Common myeloid progenitor, CD34-positive (primary cell): Measurements from ENCODE around the gene ATP2B2.
A peak's percentile ranks its signal among the peaks of the same experiment; 100 is the strongest.
"Not testable (repeated sequence)": the region's sequence is repeated elsewhere in the genome, so short reads cannot be mapped to it uniquely, and the experiment has no call there.

Experiments
- CTCF ChIA-PET: fragments of 350-600 bp; sonication (Branson Sonifier 250); formaldehyde crosslinking; loops from one replicate; lab custom pipeline; 2021; ENCODE audit warnings: antibody characterized with exemption; lab: Charles Lee
- POLR2A ChIA-PET: fragments of 350-600 bp; sonication (Branson Sonifier 250); formaldehyde crosslinking; loops from one replicate; lab custom pipeline; 2021; ENCODE audit warnings: antibody characterized with exemption; lab: Charles Lee
- DNase-seq, 3 donors: peaks; one replicate each; pipeline versions ENCODE4 v3.0.0 to v3.0.0-alpha.2; 2013
- H3K27ac ChIP-seq, 2 experiments: 1 replicate in 1 of 2; 2 replicates in 1 of 2; pipeline ENCODE4 v1.7.0; 2013; ENCODE audit warnings: inconsistent platforms in 2 of 2, low read length in 2 of 2, mild to moderate bottlenecking in 2 of 2, low read depth in 1 of 2, moderate library complexity in 1 of 2; ENCODE audit not compliant: severe bottlenecking in 2 of 2, insufficient read depth in 1 of 2, poor library complexity in 1 of 2
- H3K27me3 ChIP-seq, 5 experiments: replicated peaks in 2 of 5; 1 replicate in 3 of 5; 2 replicates in 2 of 5; pipeline versions ENCODE4 v1.6.1 to v1.7.0; 2013; ENCODE audit warnings: low read length in 4 of 5, mild to moderate bottlenecking in 2 of 5, moderate library complexity in 2 of 5, inconsistent platforms in 1 of 5; ENCODE audit not compliant: insufficient read depth in 5 of 5, control insufficient read depth in 4 of 5
- H3K36me3 ChIP-seq, 4 experiments: 1 replicate in 2 of 4; 2 replicates in 2 of 4; pipeline versions ENCODE4 v1.6.1 to v1.7.0; 2013; ENCODE audit warnings: low read length in 3 of 4, control low read depth in 1 of 4, mild to moderate bottlenecking in 1 of 4; ENCODE audit not compliant: control insufficient read depth in 4 of 4, insufficient read depth in 4 of 4
- H3K4me1 ChIP-seq, 4 experiments: 1 replicate in 3 of 4; 2 replicates in 1 of 4; pipeline versions ENCODE4 v1.6.1 to v1.7.1; 2013; ENCODE audit warnings: low read length in 3 of 4, mild to moderate bottlenecking in 3 of 4, control low read depth in 1 of 4, inconsistent platforms in 1 of 4, moderate library complexity in 1 of 4; ENCODE audit not compliant: control insufficient read depth in 4 of 4, insufficient read depth in 4 of 4; ENCODE audit errors: control extremely low read depth in 1 of 4
- H3K4me3 ChIP-seq, 7 experiments: 1 replicate in 4 of 7; 2 replicates in 3 of 7; pipeline versions ENCODE4 v1.5.1 to v1.7.0; 2013; ENCODE audit warnings: mild to moderate bottlenecking in 7 of 7, low read length in 6 of 7, moderate library complexity in 6 of 7, inconsistent platforms in 2 of 7, low read depth in 2 of 7, control low read depth in 1 of 7; ENCODE audit not compliant: insufficient read depth in 4 of 7, control insufficient read depth in 1 of 7; ENCODE audit errors: extremely low read depth in 1 of 7
- H3K9me3 ChIP-seq, 5 experiments: 1 replicate in 4 of 5; 2 replicates in 1 of 5; pipeline versions ENCODE4 v1.6.1 to v1.7.1; 2013; ENCODE audit warnings: low read length in 4 of 5, mild to moderate bottlenecking in 2 of 5, inconsistent platforms in 1 of 5, low read depth in 1 of 5, moderate library complexity in 1 of 5; ENCODE audit not compliant: control insufficient read depth in 4 of 5, insufficient read depth in 2 of 5; ENCODE audit errors: control extremely low read depth in 1 of 5
- WGBS: methylation state at CpG from one replicate; pipeline ENCODE4 v1.1.5; 2013; ENCODE audit not compliant: insufficient coverage; 5-methylcytosine and 5-hydroxymethylcytosine counted together

ATP2B2 gene

DNA sequence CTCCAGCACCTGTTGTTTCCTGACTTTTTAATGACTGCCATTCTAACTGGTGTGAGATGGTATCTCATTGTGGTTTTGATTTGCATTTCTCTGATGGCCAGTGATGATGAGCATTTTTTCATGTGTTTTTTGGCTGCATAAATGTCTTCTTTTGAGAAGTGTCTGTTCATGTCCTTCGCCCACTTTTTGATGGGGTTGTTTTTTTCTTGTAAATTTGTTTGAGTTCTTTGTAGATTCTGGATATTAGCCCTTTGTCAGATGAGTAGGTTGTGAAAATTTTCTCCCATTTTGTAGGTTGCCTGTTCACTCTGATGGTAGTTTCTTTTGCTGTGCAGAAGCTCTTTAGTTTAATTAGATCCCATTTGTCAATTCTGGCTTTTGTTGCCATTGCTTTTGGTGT, 207.3 kb downstream of the ATP2B2 start:
- CTCF ChIA-PET, H3K9me3 ChIP-seq, DNase-seq, H3K27ac ChIP-seq, POLR2A ChIA-PET, H3K4me3 ChIP-seq, H3K27me3 ChIP-seq: not testable (repeated sequence)
- peaks cover 5 to 26% (median 18%) of the 10 kb centered on the region in 4 experiments for H3K4me1 ChIP-seq
- no CpG with 5 or more reads among the region's 1 CpG for WGBS
- H3K36me3 ChIP-seq: peaks cover 4 to 45% (median 32%) of the 10 kb centered on the region in 4 experiments

DNA sequence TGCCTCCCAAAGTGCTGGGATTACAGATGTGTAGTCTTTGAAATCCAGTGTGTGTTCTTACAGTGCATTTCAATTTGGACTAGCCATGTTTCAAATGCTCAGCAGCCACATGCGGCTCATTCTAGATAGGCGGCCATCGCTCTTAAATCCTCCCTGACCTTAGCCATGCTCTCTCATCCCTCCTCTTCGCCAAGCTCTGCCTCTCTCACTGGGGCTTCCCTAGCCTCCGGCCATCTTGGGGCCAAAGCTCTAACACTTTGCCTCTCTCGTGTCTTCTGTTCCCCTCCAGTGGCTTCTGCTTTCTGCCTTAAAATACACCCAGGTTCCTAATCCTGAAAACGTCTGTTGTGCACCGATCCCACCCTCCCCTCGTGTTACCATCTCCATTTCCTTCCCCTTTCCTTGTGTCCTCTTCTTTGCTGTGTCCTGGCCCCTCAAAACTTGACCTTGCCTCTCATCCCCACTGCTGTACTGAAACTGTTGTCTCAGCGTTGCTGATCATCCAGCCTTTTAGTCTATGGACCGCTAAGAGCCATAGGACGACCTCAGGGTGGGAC, 211.3 kb downstream of the ATP2B2 start:
- Histone ChIP-seq H3K27ac (no peak overlapping the region), H3K9me3 (no peaks in the 10 kb centered on the region), H3K27me3 (no peaks in the 10 kb centered on the region), H3K4me1 (peaks cover 12 to 38% (median 32%) of the 10 kb centered on the region in 4 experiments), H3K4me3 (no peak overlapping the region), H3K36me3 (peaks cover under 1 to 28% (median 4%) of the 10 kb centered on the region in 4 experiments)
- CTCF ChIA-PET: interaction anchor here (0.7 to 1.9 kb wide), 3 partner anchors 9 to 17 kb away, joined by 3 to 4 read pairs (median 3); no protein-coding TSS in a partner anchor
- no peak for DNase-seq
- POLR2A ChIA-PET: interaction anchor here (1.5 kb wide), 1 partner anchor 26 kb away, joined by 4 read pairs; the partner anchor contains the start of gene SEC13
- whole genome bisulfite sequencing: 80% methylated on average over 10 of the region's 12 CpGs

DNA sequence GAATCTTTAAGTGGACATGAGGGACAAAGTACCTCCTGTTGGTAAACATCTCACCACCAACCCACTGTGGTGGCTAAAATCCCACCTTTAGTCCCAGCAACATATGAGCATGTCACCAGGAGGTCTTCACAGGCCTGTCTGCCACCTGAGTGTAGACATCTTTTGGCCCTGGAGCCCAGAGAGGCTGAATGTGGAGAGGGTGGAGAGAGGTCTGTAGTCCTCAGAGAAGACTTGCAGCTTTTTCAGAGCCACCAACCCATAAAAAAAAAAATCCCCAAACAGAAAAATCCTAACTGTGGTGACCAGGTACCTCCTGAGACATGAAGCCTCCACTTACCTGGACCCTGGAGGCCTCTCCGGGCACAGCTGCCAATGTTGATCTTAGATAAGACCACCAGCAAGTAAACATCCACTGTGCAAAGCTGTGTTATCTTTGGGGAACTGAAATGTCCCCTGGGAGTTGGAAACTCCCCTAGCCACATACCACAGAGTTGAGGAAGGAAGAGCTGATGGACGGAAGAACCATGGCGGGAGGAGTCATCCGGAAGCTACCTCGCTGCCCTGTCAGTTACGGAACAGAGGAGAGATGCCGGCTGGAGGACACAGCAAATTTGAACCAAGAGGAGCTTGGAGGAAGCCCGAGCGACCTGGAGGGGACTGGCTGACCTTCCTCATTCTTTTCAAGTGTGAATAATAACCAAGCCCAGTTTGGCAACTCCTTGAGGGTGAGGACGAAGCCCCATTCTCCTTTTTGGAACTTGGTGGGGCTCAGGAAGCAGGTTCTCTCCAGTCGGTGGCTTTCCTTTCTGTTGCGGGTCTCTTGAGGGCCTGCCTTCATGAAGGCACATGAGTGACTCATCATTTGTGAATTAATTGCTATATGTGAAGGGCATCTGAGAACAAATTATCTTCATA, 212.6 kb downstream of the ATP2B2 start, which contains the start of gene GHRL:
GHRL (minus strand) TSS at position 443 of the 915 bp plus-strand sequence. CDS start 2,767 bp downstream, outside the sequence.
- WGBS: 2% methylated on average over 9 of the region's 12 CpGs
- Histone ChIP-seq H3K4me1 (peaks cover 12 to 37% (median 32%) of the 10 kb centered on the region in 4 experiments), H3K9me3 (no peaks in the 10 kb centered on the region), H3K4me3 (peak within 1 kb of the TSS in 6 of 7 experiments; percentile 4 to 63 (median 50)), H3K36me3 (peaks cover 3 to 41% (median 11%) of the 10 kb centered on the region in 4 experiments), H3K27ac (peak within 1 kb of the TSS; percentile 22 to 72), H3K27me3 (no peaks in the 10 kb centered on the region)
- ChIA-PET POLR2A (interaction anchor here (0.6 to 1.2 kb wide), 4 partner anchors 8 to 69 kb away, joined by 3 to 5 read pairs (median 3); no protein-coding TSS in a partner anchor), CTCF (interaction anchor here (0.6 to 1.9 kb wide), 10 partner anchors 9 to 261 kb away, joined by 3 to 11 read pairs (median 4); partner anchors contain the start of gene SEC13)
- DNase-seq: peak; percentile 74 to 96 (median 96)

DNA sequence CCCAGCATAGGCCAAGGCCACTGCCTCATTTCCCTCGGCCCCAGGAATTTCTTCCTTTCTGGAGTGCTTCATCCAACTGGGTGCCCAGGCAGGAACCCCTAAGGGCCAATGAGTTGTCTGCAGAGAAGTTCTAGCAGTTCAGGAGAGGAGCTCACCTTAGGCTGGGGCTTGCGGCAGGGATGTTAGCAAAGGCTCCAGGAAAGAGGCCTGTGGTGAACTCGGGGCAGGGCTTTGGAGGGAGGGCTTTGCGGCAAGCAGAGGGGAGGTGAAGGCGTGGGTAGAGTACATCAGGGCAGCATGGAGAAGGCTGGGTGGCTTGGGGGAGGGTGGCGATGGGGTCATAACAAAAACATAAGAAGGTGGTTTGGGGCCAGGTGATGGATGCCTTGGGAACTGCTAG, 213.7 kb downstream of the ATP2B2 start:
- CTCF ChIA-PET: interaction anchor here (1.0 to 1.4 kb wide), 2 partner anchors 10 to 29 kb away, joined by 3 read pairs; no protein-coding TSS in a partner anchor
- H3K4me1 ChIP-seq: peaks cover 12 to 37% (median 32%) of the 10 kb centered on the region in 4 experiments
- no peak overlapping the region for H3K4me3 ChIP-seq
- no peaks in the 10 kb centered on the region for H3K27me3 ChIP-seq
- no peak overlapping the region for H3K27ac ChIP-seq
- no peak for DNase-seq
- H3K9me3 ChIP-seq: no peaks in the 10 kb centered on the region
- peaks cover 3 to 43% (median 15%) of the 10 kb centered on the region in 4 experiments for H3K36me3 ChIP-seq
- 100% methylated on average over 5 of the region's 6 CpGs for WGBS
- POLR2A ChIA-PET: no interaction called here

DNA sequence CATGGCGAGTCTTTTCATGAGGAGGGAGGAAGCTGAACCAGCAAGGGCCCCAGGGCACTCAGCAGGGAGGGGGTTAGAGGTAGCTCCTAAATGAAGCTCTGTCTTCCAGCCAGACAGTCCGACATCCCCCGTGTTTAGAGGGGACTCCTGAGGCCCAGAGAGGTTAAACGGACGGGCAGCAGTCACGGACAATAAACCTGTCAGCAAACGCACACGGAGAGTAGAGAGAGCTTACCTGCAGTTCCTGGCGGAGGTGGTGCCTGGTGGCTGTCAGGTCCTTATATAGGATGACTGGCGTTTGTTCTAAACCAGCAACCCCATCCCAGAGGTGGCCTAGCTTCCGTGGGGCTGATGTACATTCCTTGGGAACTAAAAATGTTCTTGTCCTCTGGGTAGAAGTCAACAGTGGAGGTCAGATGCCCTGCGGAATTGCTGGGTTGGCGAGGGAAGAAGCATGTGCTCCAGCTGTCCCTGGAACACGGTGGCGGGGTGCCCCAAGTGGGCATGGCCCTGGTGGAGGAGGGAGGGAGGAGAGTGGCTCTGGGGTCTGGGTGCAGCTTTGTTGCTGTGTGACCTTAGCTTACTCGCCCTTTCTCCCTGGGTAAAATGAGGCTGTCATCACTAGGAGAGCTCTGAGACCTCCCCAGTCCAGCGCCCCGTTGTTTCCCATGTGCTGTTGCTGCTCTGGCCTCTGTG, 214.8 kb downstream of the ATP2B2 start:
- Histone ChIP-seq H3K27ac (no peak overlapping the region), H3K4me3 (no peak overlapping the region), H3K9me3 (no peaks in the 10 kb centered on the region), H3K4me1 (peaks cover 12 to 37% (median 34%) of the 10 kb centered on the region in 4 experiments), H3K27me3 (no peaks in the 10 kb centered on the region), H3K36me3 (peaks cover 3 to 49% (median 18%) of the 10 kb centered on the region in 4 experiments)
- no peak for DNase-seq
- 95% methylated on average over 12 of the region's 18 CpGs for WGBS
- ChIA-PET CTCF (interaction anchor here (0.6 to 1.5 kb wide), 9 partner anchors 10 to 199 kb away, joined by 3 to 7 read pairs (median 3); partner anchors contain the start of gene SEC13), POLR2A (no interaction called here)

DNA sequence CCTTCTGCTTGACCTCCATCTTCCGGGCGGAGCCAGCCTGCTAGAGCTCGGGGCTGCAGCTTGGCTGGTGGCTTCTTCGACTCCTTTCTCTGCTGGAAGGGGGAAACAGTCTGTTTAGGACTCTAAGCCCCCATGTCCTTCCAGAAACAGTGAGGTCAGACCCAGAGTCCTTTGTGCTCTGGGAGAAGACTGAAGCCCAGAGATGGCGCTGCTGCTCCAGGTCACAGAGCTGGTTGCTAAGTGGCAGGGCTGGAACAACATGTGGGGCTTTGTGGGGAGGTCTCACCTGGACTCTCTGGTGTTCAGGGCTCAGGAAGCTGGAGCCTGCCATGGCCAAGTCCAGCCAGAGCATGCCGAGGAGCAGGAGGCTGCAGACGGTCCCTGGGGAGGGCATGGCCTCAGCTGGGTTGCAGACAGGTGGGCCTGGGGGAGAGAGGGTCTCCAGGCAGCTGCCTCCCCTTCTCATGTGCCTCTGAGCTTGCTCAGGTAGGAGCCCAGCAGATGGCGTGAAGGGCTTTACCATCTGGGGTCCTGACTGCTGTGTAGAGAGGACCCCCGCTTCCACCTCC, 215.5 kb downstream of the ATP2B2 start:
- H3K27ac ChIP-seq: no peak overlapping the region
- H3K27me3 ChIP-seq: no peaks in the 10 kb centered on the region
- no peak overlapping the region for H3K4me3 ChIP-seq
- peaks cover 0 to 54% (median 19%) of the 10 kb centered on the region in 4 experiments for H3K36me3 ChIP-seq
- no peaks in the 10 kb centered on the region for H3K9me3 ChIP-seq
- 97% methylated on average over 8 of the region's 9 CpGs for WGBS
- CTCF ChIA-PET: interaction anchor here (0.6 to 2.8 kb wide), 9 partner anchors 9 to 198 kb away, joined by 3 to 8 read pairs (median 3); partner anchors contain the start of gene SEC13
- peaks cover 12 to 44% (median 35%) of the 10 kb centered on the region in 4 experiments for H3K4me1 ChIP-seq
- DNase-seq: no peak
- POLR2A ChIA-PET: no interaction called here
